Measurements from ENCODE around the gene DISC1.

GRCh38 chr1:231761252-231761651, 134.7 kb downstream of the DISC1 start:
- TF ChIP-seq CTCF (IDR thresholded peaks at IDR 0.05) (no peak), POLR2A (IDR thresholded peaks at IDR 0.05) (no peak)
